ENCODE measurements around the gene AGBL3.

Gene AGBL3

DNA sequence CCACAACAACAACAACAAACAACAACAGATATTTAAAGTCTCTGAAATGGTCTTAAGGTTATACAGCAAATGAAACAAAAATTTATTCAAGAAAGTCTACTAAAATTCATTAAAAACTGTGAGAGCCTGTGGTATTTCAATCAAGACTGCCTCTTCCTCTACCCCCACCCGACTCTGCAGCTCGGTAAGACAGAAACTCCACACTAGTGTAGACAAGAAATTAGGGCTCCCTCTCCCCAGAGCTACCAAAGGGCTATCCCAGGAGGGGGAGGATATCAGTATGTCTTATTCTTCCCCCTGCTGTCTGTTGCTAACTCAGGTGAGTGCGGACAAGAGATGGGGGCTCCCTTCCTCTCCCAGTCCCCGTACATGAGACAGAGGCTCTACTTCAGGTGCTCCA is 90.6 kb downstream of the AGBL3 start:
- Histone ChIP-seq H3K27me3 (ENCODE audit: control insufficient read depth in 1 of 2, insufficient read depth in 2 of 2, low read length in 2 of 2) (no peaks in the 10 kb centered on the region), H3K4me1 (ENCODE audit: control insufficient read depth, insufficient read depth, low read length) (no peaks in the 10 kb centered on the region), H3K27ac (ENCODE audit: low read length) (no peak overlapping the region), H3K9ac (ENCODE audit: low read length in 2 of 2) (no peak overlapping the region), H3K36me3 (ENCODE audit: control insufficient read depth in 2 of 2, insufficient read depth in 2 of 2, low read length in 2 of 2) (no peaks in the 10 kb centered on the region), H3K9me3 (ENCODE audit: control insufficient read depth in 2 of 2, low read length in 2 of 2) (no peaks in the 10 kb centered on the region), H3K4me3 (ENCODE audit: low read length in 2 of 2) (no peak overlapping the region)

GRCh38 chr7:135077642-135078041 is 91.3 kb downstream of the AGBL3 start:
- Histone ChIP-seq H3K27me3 (ENCODE audit: control insufficient read depth in 1 of 2, insufficient read depth in 2 of 2, low read length in 2 of 2) (no peaks in the 10 kb centered on the region), H3K27ac (ENCODE audit: low read length) (no peak overlapping the region), H3K36me3 (ENCODE audit: control insufficient read depth in 2 of 2, insufficient read depth in 2 of 2, low read length in 2 of 2) (no peaks in the 10 kb centered on the region), H3K4me1 (ENCODE audit: control insufficient read depth, insufficient read depth, low read length) (no peaks in the 10 kb centered on the region), H3K9me3 (ENCODE audit: control insufficient read depth in 2 of 2, low read length in 2 of 2) (no peaks in the 10 kb centered on the region), H3K4me3 (ENCODE audit: low read length in 2 of 2) (no peak overlapping the region), H3K9ac (ENCODE audit: low read length in 2 of 2) (no peak overlapping the region)

GRCh38 chr7:135078051-135078450 is 91.7 kb downstream of the AGBL3 start:
- Histone ChIP-seq H3K27me3 (ENCODE audit: control insufficient read depth in 1 of 2, insufficient read depth in 2 of 2, low read length in 2 of 2) (no peaks in the 10 kb centered on the region), H3K27ac (ENCODE audit: low read length) (no peak overlapping the region), H3K4me1 (ENCODE audit: control insufficient read depth, insufficient read depth, low read length) (no peaks in the 10 kb centered on the region), H3K4me3 (ENCODE audit: low read length in 2 of 2) (no peak overlapping the region), H3K36me3 (ENCODE audit: control insufficient read depth in 2 of 2, insufficient read depth in 2 of 2, low read length in 2 of 2) (no peaks in the 10 kb centered on the region), H3K9me3 (ENCODE audit: control insufficient read depth in 2 of 2, low read length in 2 of 2) (no peaks in the 10 kb centered on the region), H3K9ac (ENCODE audit: low read length in 2 of 2) (no peak overlapping the region)

GRCh38 chr7:135079068-135079467 is 92.8 kb downstream of the AGBL3 start:
- Histone ChIP-seq H3K27ac (ENCODE audit: low read length) (no peak overlapping the region), H3K27me3 (ENCODE audit: control insufficient read depth in 1 of 2, insufficient read depth in 2 of 2, low read length in 2 of 2) (no peaks in the 10 kb centered on the region), H3K4me3 (ENCODE audit: low read length in 2 of 2) (no peak overlapping the region)

DNA sequence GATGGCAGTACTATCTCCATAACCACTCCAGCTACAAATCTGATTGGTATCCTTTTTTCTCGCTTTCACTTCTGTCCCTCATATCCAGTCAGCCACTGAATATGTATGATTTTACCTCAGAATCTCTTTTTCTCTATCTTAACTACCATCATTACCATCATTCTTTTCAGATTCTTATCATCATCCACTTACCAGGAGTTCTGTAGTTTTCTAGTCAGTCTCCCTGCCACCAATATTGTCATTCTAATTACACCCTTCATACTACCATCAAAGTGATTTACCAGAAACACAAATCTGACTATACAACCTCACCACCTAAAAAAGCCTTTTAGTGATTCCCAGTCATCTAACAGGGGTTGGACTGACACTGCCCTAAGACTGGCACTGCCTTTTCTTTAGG is 96.7 kb downstream of the AGBL3 start:
- H3K9ac ChIP-seq (ENCODE audit: low read length in 2 of 2) = no peak overlapping the region
- H3K9me3 ChIP-seq (ENCODE audit: control insufficient read depth in 2 of 2, low read length in 2 of 2) = no peaks in the 10 kb centered on the region
- no peaks in the 10 kb centered on the region for H3K4me1 ChIP-seq (ENCODE audit: control insufficient read depth, insufficient read depth, low read length)
- no peak overlapping the region for H3K27ac ChIP-seq (ENCODE audit: low read length)
- no peaks in the 10 kb centered on the region for H3K27me3 ChIP-seq (ENCODE audit: control insufficient read depth in 1 of 2, insufficient read depth in 2 of 2, low read length in 2 of 2)
- no peak overlapping the region for H3K4me3 ChIP-seq (ENCODE audit: low read length in 2 of 2)
- no peaks in the 10 kb centered on the region for H3K36me3 ChIP-seq (ENCODE audit: control insufficient read depth in 2 of 2, insufficient read depth in 2 of 2, low read length in 2 of 2)

More at GRCh38 chr7:135079068-135079467, 92.8 kb downstream of the AGBL3 start:
- H3K9ac ChIP-seq (ENCODE audit: low read length in 2 of 2) = no peak overlapping the region
- no peaks in the 10 kb centered on the region for H3K9me3 ChIP-seq (ENCODE audit: control insufficient read depth in 2 of 2, low read length in 2 of 2)
- H3K36me3 ChIP-seq (ENCODE audit: control insufficient read depth in 2 of 2, insufficient read depth in 2 of 2, low read length in 2 of 2) = no peaks in the 10 kb centered on the region
- H3K4me1 ChIP-seq (ENCODE audit: control insufficient read depth, insufficient read depth, low read length) = no peaks in the 10 kb centered on the region

GRCh38 chr7:135088566-135088965 is 102.3 kb downstream of the AGBL3 start:
- H3K4me1 ChIP-seq (ENCODE audit: control insufficient read depth, insufficient read depth, low read length) = no peaks in the 10 kb centered on the region
- H3K4me3 ChIP-seq (ENCODE audit: low read length in 2 of 2) = no peak overlapping the region
- H3K27ac ChIP-seq (ENCODE audit: low read length) = no peak overlapping the region
- H3K27me3 ChIP-seq (ENCODE audit: control insufficient read depth in 1 of 2, insufficient read depth in 2 of 2, low read length in 2 of 2) = no peaks in the 10 kb centered on the region
- no peak overlapping the region for H3K9ac ChIP-seq (ENCODE audit: low read length in 2 of 2)
- H3K9me3 ChIP-seq (ENCODE audit: control insufficient read depth in 2 of 2, low read length in 2 of 2) = no peaks in the 10 kb centered on the region
- H3K36me3 ChIP-seq (ENCODE audit: control insufficient read depth in 2 of 2, insufficient read depth in 2 of 2, low read length in 2 of 2) = peaks cover 3 to 5% of the 10 kb centered on the region in 2 donors

GRCh38 chr7:135091717-135092116 is 105.4 kb downstream of the AGBL3 start:
- Histone ChIP-seq H3K27ac (ENCODE audit: low read length) (no peak overlapping the region), H3K4me3 (ENCODE audit: low read length in 2 of 2) (no peak overlapping the region), H3K36me3 (ENCODE audit: control insufficient read depth in 2 of 2, insufficient read depth in 2 of 2, low read length in 2 of 2) (peaks cover 3 to 5% of the 10 kb centered on the region in 2 donors), H3K9ac (ENCODE audit: low read length in 2 of 2) (no peak overlapping the region), H3K27me3 (ENCODE audit: control insufficient read depth in 1 of 2, insufficient read depth in 2 of 2, low read length in 2 of 2) (no peaks in the 10 kb centered on the region), H3K4me1 (ENCODE audit: control insufficient read depth, insufficient read depth, low read length) (no peaks in the 10 kb centered on the region), H3K9me3 (ENCODE audit: control insufficient read depth in 2 of 2, low read length in 2 of 2) (no peaks in the 10 kb centered on the region)

DNA sequence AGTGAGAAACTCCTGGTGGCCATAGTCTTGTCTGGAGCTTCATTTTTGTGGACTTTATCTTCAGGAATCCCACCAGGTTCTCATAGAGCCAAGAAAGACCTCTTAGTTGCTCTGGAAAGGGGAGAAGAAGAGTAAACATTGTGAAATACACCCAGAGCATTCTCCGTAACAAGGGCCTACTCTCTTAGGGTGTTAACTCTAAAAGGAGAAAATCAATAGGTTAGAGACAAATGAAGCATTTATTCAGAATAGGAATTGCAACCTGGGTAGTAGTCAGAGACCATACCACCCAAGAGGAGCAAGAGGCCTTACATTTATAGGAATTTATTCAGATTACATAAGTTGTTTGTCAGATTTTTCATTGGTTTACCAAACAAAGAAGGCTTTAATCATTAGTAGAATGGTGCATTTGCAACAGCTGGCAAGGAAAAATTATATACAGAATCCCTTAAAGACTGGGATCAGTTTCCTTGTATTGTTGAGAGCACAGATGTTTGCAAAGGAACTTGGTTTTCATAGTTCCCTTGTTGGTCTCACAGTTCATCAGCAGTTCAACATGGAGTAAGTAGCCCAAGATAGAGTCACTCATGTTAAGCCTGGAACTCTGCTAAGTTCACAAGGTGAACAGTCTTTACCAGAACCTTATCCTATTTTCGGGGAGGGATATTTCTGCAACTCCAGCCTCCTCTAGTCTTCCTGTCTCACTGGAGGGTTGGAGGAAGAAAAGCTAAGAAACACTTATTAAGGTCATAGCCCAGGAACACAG is 108.3 kb downstream of the AGBL3 start:
- no peak overlapping the region for H3K4me3 ChIP-seq (ENCODE audit: low read length in 2 of 2)
- H3K27me3 ChIP-seq (ENCODE audit: control insufficient read depth in 1 of 2, insufficient read depth in 2 of 2, low read length in 2 of 2) = no peaks in the 10 kb centered on the region
- no peak overlapping the region for H3K27ac ChIP-seq (ENCODE audit: low read length)
- no peak overlapping the region for H3K9ac ChIP-seq (ENCODE audit: low read length in 2 of 2)
- no peaks in the 10 kb centered on the region for H3K9me3 ChIP-seq (ENCODE audit: control insufficient read depth in 2 of 2, low read length in 2 of 2)
- peaks cover 3 to 5% of the 10 kb centered on the region in 2 donors for H3K36me3 ChIP-seq (ENCODE audit: control insufficient read depth in 2 of 2, insufficient read depth in 2 of 2, low read length in 2 of 2)
- no peaks in the 10 kb centered on the region for H3K4me1 ChIP-seq (ENCODE audit: control insufficient read depth, insufficient read depth, low read length)

- Histone ChIP-seq H3K9ac (ENCODE audit: low read length in 2 of 2) (no peak overlapping the region), H3K9me3 (ENCODE audit: control insufficient read depth in 2 of 2, low read length in 2 of 2) (no peaks in the 10 kb centered on the region), H3K4me3 (ENCODE audit: low read length in 2 of 2) (no peak overlapping the region), H3K4me1 (ENCODE audit: control insufficient read depth, insufficient read depth, low read length) (no peaks in the 10 kb centered on the region), H3K27ac (ENCODE audit: low read length) (no peak overlapping the region), H3K36me3 (ENCODE audit: control insufficient read depth in 2 of 2, insufficient read depth in 2 of 2, low read length in 2 of 2) (peaks cover 3% of the 10 kb centered on the region in 2 donors), H3K27me3 (ENCODE audit: control insufficient read depth in 1 of 2, insufficient read depth in 2 of 2, low read length in 2 of 2) (no peaks in the 10 kb centered on the region)
Measured at GRCh38 chr7:135095450-135095849, 109.1 kb downstream of the AGBL3 start.

DNA sequence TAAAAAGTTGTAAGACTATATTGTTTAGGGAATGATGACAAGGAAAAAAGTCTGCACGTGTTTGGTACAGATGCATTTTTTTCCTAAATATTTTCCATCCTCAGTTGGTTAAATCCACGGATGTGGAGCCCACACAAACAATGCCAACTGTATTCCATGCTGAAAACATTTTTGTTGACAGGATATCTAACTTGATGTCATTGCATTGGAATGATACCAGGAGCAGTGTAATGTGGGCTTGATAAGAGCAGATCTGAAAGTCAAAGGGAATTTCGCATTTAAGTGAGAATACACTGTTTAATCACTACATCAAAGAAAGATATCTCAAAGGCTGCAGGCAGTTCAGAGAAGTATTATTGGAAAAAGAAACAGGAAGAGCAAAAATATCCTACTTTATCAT is 112.1 kb downstream of the AGBL3 start:
- Histone ChIP-seq H3K27ac (ENCODE audit: low read length) (no peak overlapping the region), H3K27me3 (ENCODE audit: control insufficient read depth in 1 of 2, insufficient read depth in 2 of 2, low read length in 2 of 2) (no peaks in the 10 kb centered on the region), H3K36me3 (ENCODE audit: control insufficient read depth in 2 of 2, insufficient read depth in 2 of 2, low read length in 2 of 2) (no peaks in the 10 kb centered on the region), H3K9me3 (ENCODE audit: control insufficient read depth in 2 of 2, low read length in 2 of 2) (no peaks in the 10 kb centered on the region), H3K9ac (ENCODE audit: low read length in 2 of 2) (no peak overlapping the region), H3K4me1 (ENCODE audit: control insufficient read depth, insufficient read depth, low read length) (no peaks in the 10 kb centered on the region), H3K4me3 (ENCODE audit: low read length in 2 of 2) (no peak overlapping the region)

DNA sequence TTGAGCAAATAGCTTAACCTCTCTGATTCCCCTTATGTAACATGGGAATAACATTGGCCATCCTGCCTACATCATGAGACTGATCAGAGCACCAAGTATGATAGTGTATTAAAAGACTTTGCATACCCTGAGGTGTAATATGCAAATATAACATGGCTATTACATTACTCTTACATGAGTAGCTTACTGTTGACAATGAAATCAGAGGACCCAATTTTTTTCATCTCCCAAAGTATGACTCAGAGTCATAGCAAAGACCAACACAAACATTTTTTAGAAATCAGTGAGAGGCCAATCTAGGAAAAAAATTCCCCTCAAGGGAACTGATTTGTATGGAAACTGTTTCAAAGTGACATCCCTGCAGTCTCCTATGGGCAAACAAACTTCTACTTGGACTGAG is 114.5 kb downstream of the AGBL3 start:
- H3K9me3 ChIP-seq (ENCODE audit: control insufficient read depth in 2 of 2, low read length in 2 of 2) = no peaks in the 10 kb centered on the region
- H3K27me3 ChIP-seq (ENCODE audit: control insufficient read depth in 1 of 2, insufficient read depth in 2 of 2, low read length in 2 of 2) = no peaks in the 10 kb centered on the region
- no peak overlapping the region for H3K9ac ChIP-seq (ENCODE audit: low read length in 2 of 2)
- no peaks in the 10 kb centered on the region for H3K36me3 ChIP-seq (ENCODE audit: control insufficient read depth in 2 of 2, insufficient read depth in 2 of 2, low read length in 2 of 2)
- H3K27ac ChIP-seq (ENCODE audit: low read length) = no peak overlapping the region
- no peaks in the 10 kb centered on the region for H3K4me1 ChIP-seq (ENCODE audit: control insufficient read depth, insufficient read depth, low read length)
- no peak overlapping the region for H3K4me3 ChIP-seq (ENCODE audit: low read length in 2 of 2)

Data from stomach smooth muscle (tissue), 2 donors.